Measurements from ENCODE around the gene BCAM.

BCAM gene

GRCh38 chr19:44807162-44807561, 1.7 kb upstream of the BCAM start (continued):
- no peak for TF ChIP-seq BCL11B (tag by site-specific recombination; IDR thresholded peaks at IDR 0.05; ENCODE audit: low read depth)

GRCh38 chr19:44807652-44808462, 1.0 kb upstream of the BCAM start:
- Histone ChIP-seq H3K4me3 (ENCODE audit: low read depth, low read length) (no peak overlapping the region), H3K36me3 (ENCODE audit: control insufficient read depth in 2 of 2, insufficient read depth in 1 of 2, low read length in 2 of 2) (peaks cover 0 to 3% of the 10 kb centered on the region in 2 experiments; a peak in 1 of 3 replicates), H3K4me1 (ENCODE audit: control insufficient read depth, insufficient read depth, low read length) (peaks cover 8% of the 10 kb centered on the region), H3K9me3 (ENCODE audit: control insufficient read depth, insufficient read depth, low read depth, low read length) (no peaks in the 10 kb centered on the region), H3K27ac (ENCODE audit: extremely low read depth, low read depth, low read length) (no peak overlapping the region)
- CTCF ChIA-PET: interaction anchor here (0.6 to 5.9 kb wide), 17 partner anchors 10 to 84 kb away, joined by 3 to 35 read pairs (median 6); partner anchors contain the start of gene NECTIN2
- POLR2A ChIA-PET: interaction anchor here (0.5 to 3.7 kb wide), 7 partner anchors 9 to 84 kb away, joined by 3 to 10 read pairs (median 4); partner anchors contain the start of gene NECTIN2
- TF ChIP-seq, protein P1, sequence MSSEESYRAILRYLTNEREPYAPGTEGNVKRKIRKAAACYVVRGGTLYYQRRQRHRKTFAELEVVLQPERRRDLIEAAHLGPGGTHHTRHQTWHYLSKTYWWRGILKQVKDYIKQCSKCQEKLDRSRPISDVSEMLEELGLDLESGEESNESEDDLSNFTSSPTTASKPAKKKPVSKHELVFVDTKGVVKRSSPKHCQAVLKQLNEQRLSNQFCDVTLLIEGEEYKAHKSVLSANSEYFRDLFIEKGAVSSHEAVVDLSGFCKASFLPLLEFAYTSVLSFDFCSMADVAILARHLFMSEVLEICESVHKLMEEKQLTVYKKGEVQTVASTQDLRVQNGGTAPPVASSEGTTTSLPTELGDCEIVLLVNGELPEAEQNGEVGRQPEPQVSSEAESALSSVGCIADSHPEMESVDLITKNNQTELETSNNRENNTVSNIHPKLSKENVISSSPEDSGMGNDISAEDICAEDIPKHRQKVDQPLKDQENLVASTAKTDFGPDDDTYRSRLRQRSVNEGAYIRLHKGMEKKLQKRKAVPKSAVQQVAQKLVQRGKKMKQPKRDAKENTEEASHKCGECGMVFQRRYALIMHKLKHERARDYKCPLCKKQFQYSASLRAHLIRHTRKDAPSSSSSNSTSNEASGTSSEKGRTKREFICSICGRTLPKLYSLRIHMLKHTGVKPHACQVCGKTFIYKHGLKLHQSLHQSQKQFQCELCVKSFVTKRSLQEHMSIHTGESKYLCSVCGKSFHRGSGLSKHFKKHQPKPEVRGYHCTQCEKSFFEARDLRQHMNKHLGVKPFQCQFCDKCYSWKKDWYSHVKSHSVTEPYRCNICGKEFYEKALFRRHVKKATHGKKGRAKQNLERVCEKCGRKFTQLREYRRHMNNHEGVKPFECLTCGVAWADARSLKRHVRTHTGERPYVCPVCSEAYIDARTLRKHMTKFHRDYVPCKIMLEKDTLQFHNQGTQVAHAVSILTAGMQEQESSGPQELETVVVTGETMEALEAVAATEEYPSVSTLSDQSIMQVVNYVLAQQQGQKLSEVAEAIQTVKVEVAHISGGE (tag by site-specific recombination; conservative IDR thresholded peaks at IDR 0.05; ENCODE audit: low read depth): no peak
- TF ChIP-seq, protein P2, sequence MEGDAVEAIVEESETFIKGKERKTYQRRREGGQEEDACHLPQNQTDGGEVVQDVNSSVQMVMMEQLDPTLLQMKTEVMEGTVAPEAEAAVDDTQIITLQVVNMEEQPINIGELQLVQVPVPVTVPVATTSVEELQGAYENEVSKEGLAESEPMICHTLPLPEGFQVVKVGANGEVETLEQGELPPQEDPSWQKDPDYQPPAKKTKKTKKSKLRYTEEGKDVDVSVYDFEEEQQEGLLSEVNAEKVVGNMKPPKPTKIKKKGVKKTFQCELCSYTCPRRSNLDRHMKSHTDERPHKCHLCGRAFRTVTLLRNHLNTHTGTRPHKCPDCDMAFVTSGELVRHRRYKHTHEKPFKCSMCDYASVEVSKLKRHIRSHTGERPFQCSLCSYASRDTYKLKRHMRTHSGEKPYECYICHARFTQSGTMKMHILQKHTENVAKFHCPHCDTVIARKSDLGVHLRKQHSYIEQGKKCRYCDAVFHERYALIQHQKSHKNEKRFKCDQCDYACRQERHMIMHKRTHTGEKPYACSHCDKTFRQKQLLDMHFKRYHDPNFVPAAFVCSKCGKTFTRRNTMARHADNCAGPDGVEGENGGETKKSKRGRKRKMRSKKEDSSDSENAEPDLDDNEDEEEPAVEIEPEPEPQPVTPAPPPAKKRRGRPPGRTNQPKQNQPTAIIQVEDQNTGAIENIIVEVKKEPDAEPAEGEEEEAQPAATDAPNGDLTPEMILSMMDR (tag by site-specific recombination; IDR thresholded peaks at IDR 0.05): peak; percentile 85
- peak; percentile 59; the same call in 1 of the 2 replicates for TF ChIP-seq ZNF121 (tag by site-specific recombination; IDR thresholded peaks at IDR 0.05)
- TF ChIP-seq ZNF10 (tag by site-specific recombination; IDR thresholded peaks at IDR 0.05): no peak
- no peak for TF ChIP-seq ZSCAN5A (tag by site-specific recombination; IDR thresholded peaks at IDR 0.05)
- TF ChIP-seq GLIS2 (tag by site-specific recombination; IDR thresholded peaks at IDR 0.05): peak; percentile 28; the same call in 1 of the 2 replicates
- TF ChIP-seq ZNF280D (tag by site-specific recombination; IDR thresholded peaks at IDR 0.05): no peak
- TF ChIP-seq ZFHX2 (tag by site-specific recombination; conservative IDR thresholded peaks at IDR 0.05): peak; percentile 34
- TF ChIP-seq GLIS1 (tag by site-specific recombination; IDR thresholded peaks at IDR 0.05): peak; percentile 19

Data from HEK293 (cell line).